ENCODE data around the gene INTS1.

DNA sequence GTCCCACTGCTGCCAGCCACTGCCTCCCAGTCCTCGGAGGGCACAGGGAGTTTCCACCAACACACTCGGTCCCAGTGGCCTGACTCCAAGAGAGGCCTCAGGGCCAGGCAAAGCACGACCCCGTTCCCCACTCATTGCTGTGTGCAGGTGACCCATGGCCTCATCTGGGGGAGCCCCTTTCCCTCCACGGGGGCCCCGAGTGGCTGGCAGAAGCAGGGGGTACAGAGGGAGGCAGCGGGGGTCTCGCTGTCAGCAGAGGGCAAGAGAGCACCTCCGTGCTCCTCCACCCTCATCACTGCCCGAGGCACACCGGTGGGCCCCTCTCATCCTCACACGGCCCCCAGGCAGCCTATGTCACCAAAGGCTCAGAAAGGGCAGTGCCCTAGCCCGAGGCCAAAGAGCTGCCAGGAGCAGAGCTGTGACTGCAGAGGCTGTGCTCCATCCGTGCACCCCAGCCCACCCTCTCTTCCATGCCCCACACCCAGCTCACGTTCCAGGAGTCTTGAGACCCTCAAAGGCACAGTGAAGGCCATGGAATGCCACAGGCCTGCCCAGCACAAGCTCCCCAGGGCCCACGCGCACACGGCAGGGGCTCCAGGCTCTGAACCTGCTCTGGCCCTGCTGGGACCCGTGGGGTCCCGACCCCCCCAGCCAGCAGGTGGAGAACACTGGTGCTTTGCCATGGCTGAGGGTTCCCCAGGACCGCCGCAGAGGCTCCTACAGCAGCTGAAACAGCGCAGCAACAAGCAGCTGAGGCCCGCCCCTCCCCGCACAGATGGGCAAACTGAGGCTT, 70.9 kb downstream of the INTS1 start:
- TF ChIP-seq EZH2 (IDR thresholded peaks at IDR 0.05; ENCODE audit: borderline replicate concordance, insufficient read depth, low read depth, low read length, poor library complexity, severe bottlenecking) = no peak
- no peak for TF ChIP-seq CTCF (IDR thresholded peaks at IDR 0.05)

Data from B cell (primary cell).